Embryonic facial prominence (tissue), 1 donor: Measurements from ENCODE around the gene ZNG1B.
"Not testable (repeated sequence)": the region's sequence is repeated elsewhere in the genome, so short reads cannot be mapped to it uniquely, and the experiment has no call there.

Experiments used
- DNase-seq: peaks from one replicate; pipeline ENCODE4 v3.0.0-alpha.2; 2016; ENCODE audit errors: extremely low spot score

The ZNG1B gene

GRCh38 chr2:113437508-113438465, at the start of gene ZNG1B:
Gene ZNG1B (plus strand): TSS chr2:113437691. CDS start chr2:113437869, 178 bp downstream.
- not testable (repeated sequence) for DNase-seq

- peak; percentile 47 for DNase-seq
Measured at GRCh38 chr2:113390124-113390849, 47.2 kb upstream of the ZNG1B start.

- no peak for DNase-seq
Measured at GRCh38 chr2:113391073-113391472, 46.4 kb upstream of the ZNG1B start.

GRCh38 chr2:113406114-113406513, 31.4 kb upstream of the ZNG1B start:
- DNase-seq: no peak

- DNase-seq: no peak
Measured at GRCh38 chr2:113407446-113408099, 29.9 kb upstream of the ZNG1B start.

- not testable (repeated sequence) for DNase-seq
Measured at GRCh38 chr2:113411725-113412352, 25.7 kb upstream of the ZNG1B start.

- DNase-seq: not testable (repeated sequence)
Measured at GRCh38 chr2:113412774-113413173, 24.7 kb upstream of the ZNG1B start.

- DNase-seq: not testable (repeated sequence)
Measured at GRCh38 chr2:113431773-113432172, 5.7 kb upstream of the ZNG1B start.

- DNase-seq: not testable (repeated sequence)
Measured at GRCh38 chr2:113433468-113433867, 4.0 kb upstream of the ZNG1B start.

- not testable (repeated sequence) for DNase-seq
Measured at GRCh38 chr2:113465770-113466169, 28.3 kb downstream of the ZNG1B start.

GRCh38 chr2:113476688-113477368, 39.3 kb downstream of the ZNG1B start:
- not testable (repeated sequence) for DNase-seq

- not testable (repeated sequence) for DNase-seq
Measured at GRCh38 chr2:113496527-113496926, 59.0 kb downstream of the ZNG1B start.

GRCh38 chr2:113498365-113498764, 60.9 kb downstream of the ZNG1B start, which contains the start of gene FOXD4L1:
Gene FOXD4L1 (plus strand): TSS chr2:113498665. CDS start chr2:113499257, 592 bp downstream.
- not testable (repeated sequence) for DNase-seq

- DNase-seq: not testable (repeated sequence)
Measured at GRCh38 chr2:113499019-113499885, 61.8 kb downstream of the ZNG1B start.

GRCh38 chr2:113499886-113500722, 62.6 kb downstream of the ZNG1B start:
- DNase-seq: not testable (repeated sequence)

- not testable (repeated sequence) for DNase-seq
Measured at GRCh38 chr2:113500723-113501038, 63.2 kb downstream of the ZNG1B start.

- DNase-seq: not testable (repeated sequence)
Measured at GRCh38 chr2:113502216-113503093, 65.0 kb downstream of the ZNG1B start.
